A549 (cell line): Measurements from ENCODE around the gene PLGRKT. TPM values are rescaled to one million over a fixed set of nuclear protein-coding genes. Genes with fewer than 3 reads are reported as not detected.

Experiments
- ATAC-seq, 2 experiments: fragments of 200-7000 bp in 1 of 2; fragments of >200 bp in 1 of 2; cut with Nextera tagmentation in 1 of 2; cut with Tn5 transposase in 1 of 2; 3 replicates each; pipeline versions ENCODE4 v1.8.0 to v1.9.1; 2018 to 2020; ENCODE audit warnings: mild to moderate bottlenecking in 1 of 2, moderate library complexity in 1 of 2
- CTCF ChIA-PET: fragments of 300-600 bp; sonication (Branson Sonifier 250); formaldehyde crosslinking; extraction: SDS; loops from one replicate; lab custom pipeline; 2021; ENCODE audit warnings: antibody characterized with exemption, inconsistent platforms; lab: Yijun Ruan, JAX
- POLR2A ChIA-PET: fragments of 350-600 bp; formaldehyde crosslinking; extraction: SDS; loops from one replicate; lab custom pipeline; 2021; ENCODE audit warnings: antibody characterized with exemption, inconsistent platforms; lab: Yijun Ruan, JAX
- DNase-seq, 2 experiments: peaks; one replicate each; pipeline versions ENCODE4 v3.0.0 to v3.0.0-alpha.2; 2011 to 2016; ENCODE audit warnings: low read depth in 1 of 2, low spot score in 1 of 2
- FAIRE-seq: peaks from 2 replicates; lab custom pipeline; 2011; peaks lifted over from hg19 to GRCh38; lab: Jason Lieb, UNC
- H3K27ac ChIP-seq, 2 experiments: fragments of >200 bp; sonication (Bioruptor Twin); formaldehyde crosslinking; 3 replicates each; pipeline ENCODE4 v1.5.1; 2016 to 2017
- H3K4me1 ChIP-seq: fragments of >200 bp; sonication (Bioruptor Twin); formaldehyde crosslinking; 3 replicates; pipeline ENCODE4 v1.6.1; 2016
- H3K4me2 ChIP-seq: fragments of >200 bp; sonication (Bioruptor Twin); formaldehyde crosslinking; 3 replicates; pipeline ENCODE4 v1.6.1; 2016
- H3K4me3 ChIP-seq: fragments of >200 bp; sonication (Bioruptor Twin); formaldehyde crosslinking; 3 replicates; pipeline ENCODE4 v1.5.1; 2016
- H3K9me3 ChIP-seq: fragments of >200 bp; sonication (Bioruptor Twin); formaldehyde crosslinking; 3 replicates; pipeline ENCODE4 v1.6.1; 2016
- CEBPB ChIP-seq, 2 experiments: fragments of >200 bp in 1 of 2; sonication (Bioruptor Twin) in 1 of 2; formaldehyde crosslinking in 1 of 2; IDR thresholded peaks; 2 replicates each; pipeline ENCODE4 v1.6.1; 2012 to 2016
- CHD4 ChIP-seq: fragments of 200-600 bp; sonication (generic); IDR thresholded peaks from 2 replicates; pipeline ENCODE4 v1.6.1; 2016; ENCODE audit warnings: antibody characterized with exemption, mild to moderate bottlenecking, borderline replicate concordance
- ESRRA ChIP-seq: fragments of 150-350 bp; IDR thresholded peaks from 2 replicates; pipeline ENCODE4 v1.6.1; 2014; ENCODE audit warnings: mild to moderate bottlenecking, low read length, borderline replicate concordance
- FOSL2 ChIP-seq, 2 experiments: fragments of 450-650 bp in 1 of 2; fragments of >200 bp in 1 of 2; sonication (Bioruptor Twin) in 1 of 2; formaldehyde crosslinking; IDR thresholded peaks; 2 replicates each; pipeline versions ENCODE4 v1.5.0 to v1.6.1; 2016 to 2020; ENCODE audit warnings: mild to moderate bottlenecking in 1 of 2, moderate library complexity in 1 of 2
- HDAC2 ChIP-seq: fragments of 200-600 bp; sonication (generic); IDR thresholded peaks from 2 replicates; pipeline ENCODE4 v1.6.1; 2016
- HOXB5 ChIP-seq: fragments of 250-450 bp; sonication (Bioruptor Pico); IDR thresholded peaks from 2 replicates; pipeline ENCODE4 v1.5.0; 2020; ENCODE audit warnings: mild to moderate bottlenecking, moderate library complexity
- JUNB ChIP-seq: fragments of >200 bp; sonication (Bioruptor Twin); formaldehyde crosslinking; IDR thresholded peaks from 2 replicates; pipeline ENCODE4 v1.6.1; 2016
- MAFK ChIP-seq: fragments of 450-650 bp; IDR thresholded peaks from 2 replicates; pipeline ENCODE4 v1.6.1; 2014; ENCODE audit not compliant: partially characterized antibody
- MAX ChIP-seq: IDR thresholded peaks from 2 replicates; pipeline ENCODE4 v1.6.1; 2012
- NPAS2 ChIP-seq: fragments of 250-450 bp; sonication (Bioruptor Pico); IDR thresholded peaks from 2 replicates; pipeline ENCODE4 v1.8.0; 2022; ENCODE audit warnings: mild to moderate bottlenecking, moderate library complexity, borderline replicate concordance
- NR3C1 ChIP-seq: fragments of >200 bp; sonication (Bioruptor Twin); formaldehyde crosslinking; IDR thresholded peaks from 3 replicates; pipeline ENCODE4 v1.6.1; 2017
- PBX3 ChIP-seq: IDR thresholded peaks from 2 replicates; pipeline ENCODE4 v1.6.1; 2012
- POLR2A ChIP-seq: IDR thresholded peaks from 2 replicates; pipeline ENCODE4 v1.6.1; 2012; ENCODE audit warnings: mild to moderate bottlenecking, low read length
- POLR2AphosphoS2 ChIP-seq: conservative IDR thresholded peaks from 2 replicates; pipeline ENCODE4 v1.6.1; 2012; ENCODE audit warnings: low read length, improper control_type of control experiment, inconsistent platforms
- RAD21 ChIP-seq, 2 experiments: fragments of >200 bp in 1 of 2; sonication (Bioruptor Twin) in 1 of 2; formaldehyde crosslinking in 1 of 2; IDR thresholded peaks in 1 of 2; conservative IDR thresholded peaks in 1 of 2; 2 replicates in 1 of 2; 3 replicates in 1 of 2; pipeline ENCODE4 v1.6.1; 2012 to 2018; ENCODE audit warnings: inconsistent platforms in 1 of 2
- SMC3 ChIP-seq: fragments of >200 bp; sonication (Bioruptor Twin); formaldehyde crosslinking; IDR thresholded peaks from 3 replicates; pipeline ENCODE4 v1.6.1; 2018; ENCODE audit warnings: inconsistent platforms
- SREBF2 ChIP-seq: fragments of 450-650 bp; IDR thresholded peaks from 2 replicates; pipeline ENCODE4 v1.6.1; 2014; ENCODE audit warnings: mild to moderate bottlenecking, moderate library complexity
- ZNF302 ChIP-seq: fragments of 250-450 bp; sonication (Bioruptor Pico); IDR thresholded peaks from 2 replicates; pipeline ENCODE4 v1.9.0; 2021; ENCODE audit warnings: inconsistent platforms, mild to moderate bottlenecking, moderate library complexity
- WGBS: methylation state at CpG from one replicate; pipeline ENCODE4 v1.1.6; 2017; ENCODE audit errors: missing lambda C conversion rate; 5-methylcytosine and 5-hydroxymethylcytosine counted together
- polyA plus RNA-seq, 4 experiments: library from polyadenylated mRNA; depleted of rRNA in 3 of 4; stranded (reverse); fragments of >200 nt; fragmentation: RNase III in 1 of 4; extraction: RNeasy Plus Mini Kit Qiagen cat#74134 plus additional on column Dnase treatment in 1 of 4; gene quantifications; 2 replicates in 3 of 4; 3 replicates in 1 of 4; pipeline ENCODE4 v1.2.3, GENCODE V29; 2011 to 2017
- TF ChIP-seq, protein P1 (sequence below): fragments of 150-350 bp; IDR thresholded peaks from 2 replicates; pipeline ENCODE4 v1.6.1; 2014; ENCODE audit warnings: low read depth, mild to moderate bottlenecking, low read length
- TF ChIP-seq, protein P2 (sequence below): fragments of 450-650 bp; IDR thresholded peaks from 2 replicates; pipeline ENCODE4 v1.6.1; 2014; ENCODE audit warnings: antibody characterized with exemption

Gene PLGRKT
- polyA plus RNA-seq, 2 of the 4 experiments (the other 2 are of a cell fraction) = 24.3 to 37.7 TPM

- FAIRE-seq = no peak
- ATAC-seq = no peak
- Histone ChIP-seq H3K9me3 (no peaks in the 10 kb centered on the region), H3K4me3 (no peak overlapping the region), H3K27ac (no peak overlapping the region), H3K4me1 (no peaks in the 10 kb centered on the region), H3K4me2 (no peak overlapping the region)
- TF ChIP-seq MAX (no peak), CHD4 (no peak), PBX3 (no peak), SREBF2 (no peak), JUNB (no peak), FOSL2 (IDR thresholded peaks at IDR 0.05) (no peak), FOSL2 (CRISPR knock-in tag; IDR thresholded peaks at IDR 0.05) (no peak)
- CTCF ChIA-PET = no interaction called here
- POLR2A ChIA-PET = no interaction called here
- no peak for DNase-seq
These were observed 17.7 kb downstream of the PLGRKT start for GRCh38 chr9:5419987-5420386.

GRCh38 chr9:5418481-5418880 is 19.2 kb downstream of the PLGRKT start:
- Histone ChIP-seq H3K4me2 (no peak overlapping the region), H3K9me3 (no peaks in the 10 kb centered on the region), H3K4me1 (no peaks in the 10 kb centered on the region), H3K4me3 (no peak overlapping the region), H3K27ac (no peak overlapping the region)
- FAIRE-seq (no peak), DNase-seq (no peak), ATAC-seq (no peak)
- 96% methylated on average over 18 of the region's 20 CpGs for WGBS
- POLR2A ChIA-PET = no interaction called here
- TF ChIP-seq PBX3 (no peak), RAD21 (conservative IDR thresholded peaks at IDR 0.05 in 1 of 2, IDR thresholded peaks at IDR 0.05 in 1 of 2) (no peak), JUNB (no peak), SMC3 (no peak), CHD4 (no peak), HOXB5 (CRISPR knock-in tag) (no peak), POLR2AphosphoS2 (no peak), NPAS2 (no peak), CEBPB (IDR thresholded peaks at IDR 0.05) (no peak), MAFK (no peak), HDAC2 (no peak), ESRRA (no peak), FOSL2 (IDR thresholded peaks at IDR 0.05) (no peak), FOSL2 (CRISPR knock-in tag; IDR thresholded peaks at IDR 0.05) (no peak)
- TF ChIP-seq, protein P1, sequence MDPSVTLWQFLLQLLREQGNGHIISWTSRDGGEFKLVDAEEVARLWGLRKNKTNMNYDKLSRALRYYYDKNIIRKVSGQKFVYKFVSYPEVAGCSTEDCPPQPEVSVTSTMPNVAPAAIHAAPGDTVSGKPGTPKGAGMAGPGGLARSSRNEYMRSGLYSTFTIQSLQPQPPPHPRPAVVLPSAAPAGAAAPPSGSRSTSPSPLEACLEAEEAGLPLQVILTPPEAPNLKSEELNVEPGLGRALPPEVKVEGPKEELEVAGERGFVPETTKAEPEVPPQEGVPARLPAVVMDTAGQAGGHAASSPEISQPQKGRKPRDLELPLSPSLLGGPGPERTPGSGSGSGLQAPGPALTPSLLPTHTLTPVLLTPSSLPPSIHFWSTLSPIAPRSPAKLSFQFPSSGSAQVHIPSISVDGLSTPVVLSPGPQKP = no peak
- TF ChIP-seq, all 56 proteins: peak for 0
- CTCF ChIA-PET = interaction anchor here (1.1 to 3.7 kb wide), 2 partner anchors 171 to 233 kb away, joined by 3 to 21 read pairs; partner anchors contain the start of gene INSL6

- POLR2A ChIA-PET = no interaction called here
- 65% methylated on average over 3 of the region's 3 CpGs for WGBS
These were observed 20.8 kb downstream of the PLGRKT start for GRCh38 chr9:5416953-5417352.

More at GRCh38 chr9:5416953-5417352, 20.8 kb downstream of the PLGRKT start:
- no peaks in the 10 kb centered on the region for H3K9me3 ChIP-seq
- TF ChIP-seq ZNF302 = no peak
- no peak for TF ChIP-seq POLR2A
- TF ChIP-seq NR3C1 = no peak
- no peak for TF ChIP-seq PBX3
- TF ChIP-seq, protein P2, sequence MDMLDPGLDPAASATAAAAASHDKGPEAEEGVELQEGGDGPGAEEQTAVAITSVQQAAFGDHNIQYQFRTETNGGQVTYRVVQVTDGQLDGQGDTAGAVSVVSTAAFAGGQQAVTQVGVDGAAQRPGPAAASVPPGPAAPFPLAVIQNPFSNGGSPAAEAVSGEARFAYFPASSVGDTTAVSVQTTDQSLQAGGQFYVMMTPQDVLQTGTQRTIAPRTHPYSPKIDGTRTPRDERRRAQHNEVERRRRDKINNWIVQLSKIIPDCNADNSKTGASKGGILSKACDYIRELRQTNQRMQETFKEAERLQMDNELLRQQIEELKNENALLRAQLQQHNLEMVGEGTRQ = no peak
- TF ChIP-seq, all 56 proteins: peak for 0
- ATAC-seq (no peak), FAIRE-seq (no peak), DNase-seq (no peak)
- CTCF ChIA-PET = interaction anchor here (1.2 to 3.7 kb wide), 2 partner anchors 8 to 231 kb away, joined by 4 to 21 read pairs; partner anchors contain the start of gene INSL6
- no peak overlapping the region for H3K4me2 ChIP-seq
- no peaks in the 10 kb centered on the region for H3K4me1 ChIP-seq
- H3K27ac ChIP-seq = no peak overlapping the region
- no peak overlapping the region for H3K4me3 ChIP-seq
